Pancreas (tissue), 10 donors: ENCODE measurements around the gene GPBAR1. TPM values are rescaled to one million over a fixed set of nuclear protein-coding genes. Genes with fewer than 3 reads are reported as not detected.

Source experiments
- ATAC-seq, 4 donors: fragments of 200-7000 bp; cut with Tn5 transposase; one replicate each; pipeline versions ENCODE4 v1.8.0 to v1.9.1; 2020; ENCODE audit warnings: mild to moderate bottlenecking in 4 of 4, moderate library complexity in 4 of 4
- DNase-seq, 6 donors: peaks; one replicate each; pipeline ENCODE4 v3.0.0-alpha.2; 2020
- FAIRE-seq: peaks from 2 replicates; lab custom pipeline; 2012; peaks lifted over from hg19 to GRCh38; lab: Jason Lieb, UNC
- H3K27ac ChIP-seq, 4 donors: fragments of 200-600 bp; sonication (generic); 1 replicate in 3 of 4; 2 replicates in 1 of 4; pipeline versions ENCODE4 v1.5.0 to v1.8.0; 2020
- H3K27me3 ChIP-seq, 4 donors: fragments of 200-600 bp; one replicate each; pipeline ENCODE4 v1.8.0; 2021
- H3K36me3 ChIP-seq, 3 donors: fragments of 200-600 bp; sonication (generic) in 1 of 3; one replicate each; pipeline versions ENCODE4 v1.5.0 to v1.8.0; 2020 to 2021
- H3K4me1 ChIP-seq, 3 donors: fragments of 200-600 bp; one replicate each; pipeline ENCODE4 v1.8.0; 2021
- H3K4me3 ChIP-seq, 4 donors: fragments of 200-600 bp; sonication (generic) in 2 of 4; one replicate each; pipeline versions ENCODE4 v1.5.0 to v1.8.0; 2020 to 2021
- H3K9me3 ChIP-seq, 4 donors: fragments of 200-600 bp; one replicate each; pipeline ENCODE4 v1.8.0; 2021
- CTCF ChIP-seq, 4 donors: fragments of 200-600 bp; sonication (generic) in 3 of 4; IDR thresholded peaks; one replicate each; pipeline versions ENCODE4 v1.5.0 to v1.8.0; 2021; ENCODE audit warnings: antibody characterized with exemption in 4 of 4
- WGBS, 2 donors: extraction: QIAGEN DNeasy Blood & Tissue Kit; methylation state at CpG; one replicate each; pipeline ENCODE4 v1.1.7; 2013; 5-methylcytosine and 5-hydroxymethylcytosine counted together
- intact Hi-C, 3 donors: fragments of 100-400 bp; cut with DNase I; formaldehyde crosslinking; loops; one replicate each; pipeline versions ENCODE4 v1.11.1 to v1.14.2; 2022
- polyA plus RNA-seq, 2 donors: library from polyadenylated mRNA; stranded (reverse); fragments of 200-250 nt; gene quantifications; one replicate each; pipeline ENCODE4 v1.2.3, GENCODE V29; 2013
- total RNA-seq, 6 donors: library from RNA; stranded (reverse); fragmentation: NEBNext Ultra II Directional in 4 of 6; extraction: Animal tissue kit (Norgen Biotek cat#: 25700) in 4 of 6; gene quantifications; one replicate each; pipeline versions ENCODE4 v1.2.1 to v1.2.4, GENCODE V29; 2021 to 2023
- donor health status: healthy with polysubstance abuse.
- donor health status: DM: no; HTN: no; CAD: no; lungs with moderate emphysema.
- donor health status: DM: no; HTN: no; CAD: no.
- donor health status: control.
- donor health status: control.
- donor health status: Bipolar disorder and iron deficiency.
- donor health status: DM: yes; HTN: yes; CAD: no.
- donor health status: DM: no; HTN: no; CAD: no.
- donor health status: DM: no; HTN: no; CAD: no.
- donor health status: DM: yes; HTN: yes; CAD: no.

The GPBAR1 gene
- total and polyA plus RNA-seq, 8 donors: 0.12 to 2.3 (median 1.2) TPM

DNA sequence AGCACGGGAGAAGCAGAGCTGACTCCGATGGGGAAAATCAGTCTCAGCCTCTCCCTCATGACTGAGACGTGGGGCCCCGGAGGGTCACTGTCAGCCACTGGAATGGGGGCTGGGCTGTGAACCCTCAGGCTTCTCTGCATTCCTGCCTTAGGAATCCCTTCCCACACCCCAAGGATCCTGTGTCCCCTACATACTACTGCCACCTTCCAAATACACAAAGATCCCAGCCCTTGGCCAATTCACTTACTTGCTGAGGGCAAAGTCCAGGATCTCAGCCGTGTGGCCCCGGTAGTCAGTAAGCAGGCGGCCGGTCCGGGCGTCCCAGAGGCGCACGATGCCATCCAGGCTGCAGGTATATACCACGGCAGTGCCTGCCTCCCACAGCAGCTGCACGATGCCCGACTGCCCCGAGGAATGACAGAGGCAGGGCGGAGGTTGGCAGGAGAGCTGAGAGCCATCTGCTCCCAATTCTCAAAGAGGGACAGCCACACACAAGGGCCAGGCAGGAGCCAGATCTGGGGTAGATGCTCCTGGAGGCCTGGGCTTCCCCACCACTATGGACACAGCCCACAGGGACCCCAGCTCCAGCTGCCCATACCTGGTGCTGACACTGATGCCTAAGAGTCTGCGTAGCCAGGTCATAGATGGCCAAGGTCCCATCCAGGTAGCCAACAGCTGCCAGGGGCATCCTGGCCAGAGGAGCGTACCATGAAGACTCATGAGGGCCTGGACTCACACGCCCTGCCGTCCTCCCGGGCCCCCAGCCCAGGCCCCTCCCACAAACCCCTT lies 4.2 kb downstream of the GPBAR1 start:
- Histone ChIP-seq H3K9me3 (no peaks in the 10 kb centered on the region), H3K4me3 (no peak overlapping the region), H3K27me3 (no peaks in the 10 kb centered on the region), H3K4me1 (peaks cover 0 to 26% (median 5%) of the 10 kb centered on the region in 3 donors), H3K27ac (no peak overlapping the region), H3K36me3 (peaks cover 0 to 18% (median 16%) of the 10 kb centered on the region in 3 donors)
- FAIRE-seq: no peak
- intact Hi-C loops: loop anchor here in 1 of 3 donors (5.0 kb wide), 1 partner anchor 83 kb away; no protein-coding TSS in a partner anchor
- no peak for TF ChIP-seq CTCF (IDR thresholded peaks at IDR 0.05)
- WGBS, 2 donors: 52 to 56% methylated on average over 22 of the region's 22 CpGs
- peak in 3 of 6 donors; percentile 20 to 59 (median 45) for DNase-seq
- ATAC-seq: peak in 3 of 4 donors; percentile 15 to 20 (median 16)

DNA sequence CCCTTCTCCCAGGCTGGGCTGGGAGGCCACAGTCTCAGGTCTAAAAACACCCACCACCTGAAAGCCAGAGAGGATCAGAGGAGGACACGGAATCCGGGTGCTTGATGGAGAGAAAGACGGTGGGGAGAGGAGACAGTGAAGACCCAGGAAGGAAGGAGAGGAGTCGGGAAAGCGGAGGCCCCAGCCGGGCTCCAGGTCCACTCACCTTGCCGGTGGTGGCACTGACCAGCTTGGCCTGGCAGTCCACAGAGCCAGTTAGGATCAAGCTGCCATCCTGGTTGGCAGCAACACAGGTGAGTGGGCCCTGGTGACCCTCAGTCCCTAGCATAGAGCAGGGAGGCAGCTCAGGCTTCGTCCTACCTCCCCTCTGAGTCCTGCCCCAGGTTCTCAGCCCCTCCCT lies 4.8 kb downstream of the GPBAR1 start:
- Histone ChIP-seq H3K27ac (no peak overlapping the region), H3K4me1 (peaks cover 0 to 26% (median 5%) of the 10 kb centered on the region in 3 donors), H3K36me3 (peaks cover 0 to 18% (median 16%) of the 10 kb centered on the region in 3 donors), H3K9me3 (no peaks in the 10 kb centered on the region), H3K4me3 (no peak overlapping the region), H3K27me3 (no peaks in the 10 kb centered on the region)
- no peak for FAIRE-seq
- peak in 2 of 6 donors; percentile 25 to 43 for DNase-seq
- no peak for ATAC-seq
- TF ChIP-seq CTCF (IDR thresholded peaks at IDR 0.05): no peak
- intact Hi-C loops: no loop called here
- 86 to 95% methylated on average over 8 of the region's 8 CpGs for WGBS, 2 donors

GRCh38 chr2:218266316-218266979 lies 5.6 kb downstream of the GPBAR1 start:
- no peaks in the 10 kb centered on the region for H3K27me3 ChIP-seq
- intact Hi-C loops: no loop called here
- H3K4me3 ChIP-seq: no peak overlapping the region
- DNase-seq (peak in 3 of 6 donors; percentile 12 to 51 (median 29)), ATAC-seq (no peak), FAIRE-seq (no peak)
- TF ChIP-seq CTCF (IDR thresholded peaks at IDR 0.05): no peak
- H3K9me3 ChIP-seq: no peaks in the 10 kb centered on the region
- peaks cover 0 to 18% (median 16%) of the 10 kb centered on the region in 3 donors for H3K36me3 ChIP-seq
- peaks cover 0 to 25% (median 7%) of the 10 kb centered on the region in 3 donors for H3K4me1 ChIP-seq
- H3K27ac ChIP-seq: no peak overlapping the region
- 89 to 92% methylated on average over 14 to 15 of the region's 15 CpGs for WGBS, 2 donors

- Histone ChIP-seq H3K36me3 (peaks cover 0 to 18% (median 16%) of the 10 kb centered on the region in 3 donors), H3K27me3 (no peaks in the 10 kb centered on the region), H3K4me3 (no peak overlapping the region), H3K27ac (no peak overlapping the region), H3K9me3 (no peaks in the 10 kb centered on the region), H3K4me1 (peaks cover 5 to 31% (median 16%) of the 10 kb centered on the region in 3 donors)
- intact Hi-C loops: no loop called here
- FAIRE-seq: no peak
- peak in 3 of 6 donors; percentile 13 to 26 (median 25) for DNase-seq
- 95 to 96% methylated on average over 6 of the region's 6 CpGs for WGBS, 2 donors
- no peak for TF ChIP-seq CTCF (IDR thresholded peaks at IDR 0.05)
- no peak for ATAC-seq
Observed at GRCh38 chr2:218267259-218267658, 6.4 kb downstream of the GPBAR1 start.
